DOHH2 (cell line): Measurements from ENCODE around the gene XK.

Experiments used
- H3F3A ChIP-seq: fragments of 200-600 bp; sonication (generic), shearing (Covaris generic); 2 replicates; pipeline ENCODE4 v1.6.0; 2016; ENCODE audit warnings: antibody characterized with exemption, mild to moderate bottlenecking; ENCODE audit not compliant: control insufficient read depth, insufficient read depth
- H3K27ac ChIP-seq: fragments of 200-600 bp; sonication (generic); 2 replicates; pipeline ENCODE4 v1.5.1; 2014; ENCODE audit warnings: low read depth, mild to moderate bottlenecking, low read length, moderate library complexity
- H3K27me3 ChIP-seq: fragments of 200-600 bp; sonication (generic); 2 replicates; pipeline ENCODE4 v1.6.1; 2014; ENCODE audit warnings: mild to moderate bottlenecking, low read length, mixed read lengths; ENCODE audit not compliant: control insufficient read depth
- H3K36me3 ChIP-seq: fragments of 200-600 bp; sonication (generic); 2 replicates; pipeline ENCODE4 v1.6.1; 2014; ENCODE audit warnings: mild to moderate bottlenecking, low read length, moderate library complexity, mixed read lengths; ENCODE audit not compliant: control insufficient read depth
- H3K4me1 ChIP-seq: fragments of 200-600 bp; sonication (generic); 2 replicates; pipeline ENCODE4 v1.6.1; 2014; ENCODE audit warnings: mild to moderate bottlenecking, low read length, mixed read lengths; ENCODE audit not compliant: control insufficient read depth
- H3K4me2 ChIP-seq: fragments of 200-600 bp; sonication (generic); 2 replicates; pipeline ENCODE4 v1.6.0; 2014; ENCODE audit warnings: mild to moderate bottlenecking, low read length, moderate library complexity
- H3K4me3 ChIP-seq: fragments of 200-600 bp; sonication (generic); 2 replicates; pipeline ENCODE4 v1.5.1; 2014; ENCODE audit warnings: mild to moderate bottlenecking, low read length, mixed read lengths
- H3K79me2 ChIP-seq: fragments of 200-600 bp; sonication (generic); 2 replicates; pipeline ENCODE4 v1.6.1; 2014; ENCODE audit warnings: mild to moderate bottlenecking, low read length, mixed read lengths; ENCODE audit not compliant: control insufficient read depth
- H3K9me2 ChIP-seq: fragments of 200-600 bp; sonication (generic); replicated peaks from 2 replicates; pipeline ENCODE4 v1.6.1; 2014; ENCODE audit warnings: mild to moderate bottlenecking, low read length, mixed read lengths; ENCODE audit not compliant: control insufficient read depth
- H3K9me3 ChIP-seq: fragments of 200-600 bp; sonication (generic); 2 replicates; pipeline ENCODE4 v1.6.1; 2014; ENCODE audit warnings: antibody characterized with exemption, low read length, mixed read lengths; ENCODE audit not compliant: control insufficient read depth, insufficient read depth
- H4K20me1 ChIP-seq: fragments of 200-600 bp; sonication (generic); 2 replicates; pipeline ENCODE4 v1.6.0; 2014; ENCODE audit warnings: low read depth, mild to moderate bottlenecking, antibody characterized with exemption, low read length, moderate library complexity; ENCODE audit not compliant: control insufficient read depth, insufficient read depth
- EZH2phosphoT487 ChIP-seq: fragments of 200-600 bp; sonication (generic); IDR thresholded peaks from 2 replicates; pipeline ENCODE4 v1.6.1; 2017; ENCODE audit warnings: borderline replicate concordance, mild to moderate bottlenecking, antibody characterized with exemption, low read length, moderate library complexity, mixed read lengths
- TF ChIP-seq, protein P1 (sequence below): fragments of 200-600 bp; sonication (generic); IDR thresholded peaks from one replicate; pipeline ENCODE4 v1.5.1; 2014; ENCODE audit warnings: antibody characterized with exemption, mild to moderate bottlenecking, low read depth, low read length; ENCODE audit not compliant: poor library complexity, severe bottlenecking

XK gene

DNA sequence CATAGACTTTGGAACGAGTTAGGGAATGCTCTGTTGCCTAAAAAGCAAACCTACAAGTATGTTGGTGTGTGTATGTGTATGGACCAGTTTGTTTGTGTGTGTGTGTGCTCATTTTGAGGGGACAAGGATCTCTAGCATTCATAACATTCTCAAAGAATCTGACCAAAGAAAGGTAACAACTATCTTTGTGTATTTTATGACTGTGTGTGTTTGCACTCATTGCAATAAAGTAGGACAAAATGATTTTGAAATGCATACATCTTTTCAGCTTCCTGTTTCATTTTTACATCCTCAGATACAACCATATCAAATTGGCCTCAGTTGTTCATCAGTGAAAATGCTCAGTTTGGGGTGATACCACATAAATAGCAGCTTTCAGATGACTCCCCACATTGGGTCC is 8.3 kb upstream of the XK start:
- Histone ChIP-seq H3K4me2 (no peak overlapping the region), H3K27me3 (no peaks in the 10 kb centered on the region), H3K36me3 (no peaks in the 10 kb centered on the region), H3K27ac (no peak overlapping the region), H3K79me2 (no peaks in the 10 kb centered on the region), H3K4me3 (no peak overlapping the region), H4K20me1 (no peaks in the 10 kb centered on the region), H3K9me2 (no peaks in the 10 kb centered on the region), H3K4me1 (no peaks in the 10 kb centered on the region), H3F3A (no peaks in the 10 kb centered on the region), H3K9me3 (no peaks in the 10 kb centered on the region)
- TF ChIP-seq EZH2phosphoT487, result no peak
- TF ChIP-seq, protein P1, sequence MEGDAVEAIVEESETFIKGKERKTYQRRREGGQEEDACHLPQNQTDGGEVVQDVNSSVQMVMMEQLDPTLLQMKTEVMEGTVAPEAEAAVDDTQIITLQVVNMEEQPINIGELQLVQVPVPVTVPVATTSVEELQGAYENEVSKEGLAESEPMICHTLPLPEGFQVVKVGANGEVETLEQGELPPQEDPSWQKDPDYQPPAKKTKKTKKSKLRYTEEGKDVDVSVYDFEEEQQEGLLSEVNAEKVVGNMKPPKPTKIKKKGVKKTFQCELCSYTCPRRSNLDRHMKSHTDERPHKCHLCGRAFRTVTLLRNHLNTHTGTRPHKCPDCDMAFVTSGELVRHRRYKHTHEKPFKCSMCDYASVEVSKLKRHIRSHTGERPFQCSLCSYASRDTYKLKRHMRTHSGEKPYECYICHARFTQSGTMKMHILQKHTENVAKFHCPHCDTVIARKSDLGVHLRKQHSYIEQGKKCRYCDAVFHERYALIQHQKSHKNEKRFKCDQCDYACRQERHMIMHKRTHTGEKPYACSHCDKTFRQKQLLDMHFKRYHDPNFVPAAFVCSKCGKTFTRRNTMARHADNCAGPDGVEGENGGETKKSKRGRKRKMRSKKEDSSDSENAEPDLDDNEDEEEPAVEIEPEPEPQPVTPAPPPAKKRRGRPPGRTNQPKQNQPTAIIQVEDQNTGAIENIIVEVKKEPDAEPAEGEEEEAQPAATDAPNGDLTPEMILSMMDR, result no peak

DNA sequence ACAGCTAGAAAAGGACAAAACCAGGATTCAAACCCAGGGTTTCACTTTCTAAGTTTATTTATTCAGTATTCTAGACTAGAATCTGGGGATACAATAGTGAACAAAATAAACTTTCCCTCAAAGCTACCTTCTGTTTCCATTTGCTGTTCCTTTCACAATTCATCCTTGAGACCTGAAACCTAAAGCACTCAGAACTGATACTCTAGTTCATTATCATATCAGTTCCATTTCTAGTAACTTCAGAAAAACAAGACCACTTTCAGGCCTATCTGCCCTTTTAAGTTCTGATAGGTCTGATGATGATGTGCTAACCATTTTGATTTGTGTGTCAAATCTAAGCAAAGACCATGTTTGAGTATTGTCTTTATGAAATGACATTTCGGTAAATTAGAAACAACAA is 7.8 kb upstream of the XK start:
- H3K9me3 ChIP-seq, result no peaks in the 10 kb centered on the region
- no peak overlapping the region for H3K4me2 ChIP-seq
- H4K20me1 ChIP-seq, result no peaks in the 10 kb centered on the region
- no peaks in the 10 kb centered on the region for H3K27me3 ChIP-seq
- H3K27ac ChIP-seq, result no peak overlapping the region
- TF ChIP-seq EZH2phosphoT487, result no peak
- TF ChIP-seq, protein P1, result no peak
- no peaks in the 10 kb centered on the region for H3K9me2 ChIP-seq
- no peaks in the 10 kb centered on the region for H3K4me1 ChIP-seq
- no peaks in the 10 kb centered on the region for H3K79me2 ChIP-seq
- H3K36me3 ChIP-seq, result no peaks in the 10 kb centered on the region
- H3F3A ChIP-seq, result no peaks in the 10 kb centered on the region
- H3K4me3 ChIP-seq, result no peak overlapping the region

DNA sequence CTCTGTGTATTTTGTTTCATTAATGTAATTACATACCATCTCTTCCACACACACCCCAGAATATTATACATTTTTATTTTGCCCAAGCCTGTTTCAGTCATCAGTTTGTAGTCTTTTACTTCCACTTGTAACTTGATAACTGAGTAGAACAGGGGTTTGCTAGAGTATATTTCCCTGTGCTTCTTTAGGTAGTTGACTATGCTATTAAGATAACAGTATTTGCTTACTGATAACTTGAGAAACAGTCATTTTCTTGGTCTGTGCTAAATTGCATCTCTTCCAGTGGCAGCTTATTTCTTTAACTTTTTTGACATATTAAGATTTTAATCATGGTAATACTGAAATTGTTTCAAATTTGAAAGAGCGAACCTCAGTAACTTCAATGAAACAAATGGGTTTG is 7.0 kb upstream of the XK start:
- no peaks in the 10 kb centered on the region for H3K9me2 ChIP-seq
- no peak overlapping the region for H3K4me3 ChIP-seq
- H3K27ac ChIP-seq, result no peak overlapping the region
- H3K4me2 ChIP-seq, result no peak overlapping the region
- no peaks in the 10 kb centered on the region for H4K20me1 ChIP-seq
- TF ChIP-seq, protein P1, result no peak
- H3K27me3 ChIP-seq, result no peaks in the 10 kb centered on the region
- H3K79me2 ChIP-seq, result no peaks in the 10 kb centered on the region
- no peaks in the 10 kb centered on the region for H3K4me1 ChIP-seq
- H3K36me3 ChIP-seq, result no peaks in the 10 kb centered on the region
- H3K9me3 ChIP-seq, result no peaks in the 10 kb centered on the region
- H3F3A ChIP-seq, result no peaks in the 10 kb centered on the region

DNA sequence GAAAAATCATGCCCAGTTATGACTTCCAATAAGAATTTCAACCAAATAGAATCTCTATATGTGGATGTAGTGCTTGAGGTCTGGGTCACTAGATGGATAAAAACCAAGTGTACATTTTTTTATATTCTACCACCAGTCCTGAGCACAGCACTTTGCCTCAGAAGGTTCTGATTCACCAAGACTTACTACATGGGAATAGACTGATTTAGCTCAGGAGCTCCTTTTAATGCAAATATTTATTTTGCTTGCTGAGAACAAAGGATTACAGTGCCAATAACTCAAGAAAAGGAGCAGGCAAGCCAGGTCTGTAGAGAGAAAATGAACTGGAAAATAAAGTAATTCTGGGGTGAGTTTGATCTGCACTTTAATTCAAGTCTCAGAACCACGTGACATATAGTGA is 6.4 kb upstream of the XK start:
- TF ChIP-seq EZH2phosphoT487, result no peak
- TF ChIP-seq, protein P1, result no peak
- Histone ChIP-seq H3F3A (no peaks in the 10 kb centered on the region), H3K4me2 (no peak overlapping the region), H3K36me3 (no peaks in the 10 kb centered on the region), H3K27me3 (no peaks in the 10 kb centered on the region), H3K4me3 (no peak overlapping the region), H3K79me2 (no peaks in the 10 kb centered on the region), H4K20me1 (no peaks in the 10 kb centered on the region), H3K9me3 (no peaks in the 10 kb centered on the region), H3K9me2 (no peaks in the 10 kb centered on the region), H3K27ac (no peak overlapping the region), H3K4me1 (no peaks in the 10 kb centered on the region)
